GM19467 (cell line): ENCODE results near the gene LDLRAD4.
"Not testable (repeated sequence)": the region's sequence is repeated elsewhere in the genome, so short reads cannot be mapped to it uniquely, and the experiment has no call there.

Experiments
- ATAC-seq: cut with Tn5 transposase; IDR thresholded peaks from one replicate; pipeline ENCODE4 v1.9.1; 2021; ENCODE audit warnings: mild to moderate bottlenecking, moderate library complexity; ENCODE audit not compliant: unreplicated experiment

Gene LDLRAD4

DNA sequence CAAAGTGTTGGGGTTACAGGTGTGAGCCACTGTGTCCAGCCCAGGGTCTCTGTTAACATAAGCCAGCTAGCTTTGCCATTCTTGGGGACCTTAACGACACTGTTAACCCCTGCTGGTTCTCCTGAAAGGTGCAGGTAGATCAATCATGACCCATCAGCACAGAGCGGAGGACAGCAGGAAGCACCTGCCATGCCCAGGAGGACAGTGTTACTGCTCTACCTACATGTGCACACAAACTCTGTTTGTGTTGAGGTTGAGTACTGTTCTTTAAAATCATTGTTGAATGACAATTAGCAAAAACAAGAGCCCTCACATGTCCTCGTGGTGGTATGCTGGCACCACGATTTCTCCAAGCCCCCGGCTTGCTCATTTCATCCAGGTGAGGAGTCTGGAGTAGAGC, 386.9 kb downstream of the LDLRAD4 start:
- no peak for ATAC-seq

DNA sequence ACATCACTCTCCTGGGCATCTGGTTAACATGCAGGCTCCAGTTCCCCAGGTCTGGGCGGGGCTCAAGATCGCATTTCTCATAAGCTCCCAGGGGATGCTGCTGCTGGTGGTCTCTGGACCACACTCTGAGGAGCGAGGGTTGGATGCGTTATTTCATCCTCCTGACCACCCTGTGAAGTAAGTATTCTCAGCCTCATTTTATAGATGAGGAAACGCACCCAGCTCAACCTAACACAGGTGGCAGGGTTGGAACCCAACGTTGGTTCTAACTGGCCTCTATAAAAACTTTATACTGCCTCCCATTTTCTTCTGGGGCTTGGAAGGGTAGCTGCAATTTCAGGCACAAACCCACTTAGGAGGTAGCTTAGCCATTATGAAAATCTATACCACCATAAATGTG, 387.3 kb downstream of the LDLRAD4 start:
- no peak for ATAC-seq

DNA sequence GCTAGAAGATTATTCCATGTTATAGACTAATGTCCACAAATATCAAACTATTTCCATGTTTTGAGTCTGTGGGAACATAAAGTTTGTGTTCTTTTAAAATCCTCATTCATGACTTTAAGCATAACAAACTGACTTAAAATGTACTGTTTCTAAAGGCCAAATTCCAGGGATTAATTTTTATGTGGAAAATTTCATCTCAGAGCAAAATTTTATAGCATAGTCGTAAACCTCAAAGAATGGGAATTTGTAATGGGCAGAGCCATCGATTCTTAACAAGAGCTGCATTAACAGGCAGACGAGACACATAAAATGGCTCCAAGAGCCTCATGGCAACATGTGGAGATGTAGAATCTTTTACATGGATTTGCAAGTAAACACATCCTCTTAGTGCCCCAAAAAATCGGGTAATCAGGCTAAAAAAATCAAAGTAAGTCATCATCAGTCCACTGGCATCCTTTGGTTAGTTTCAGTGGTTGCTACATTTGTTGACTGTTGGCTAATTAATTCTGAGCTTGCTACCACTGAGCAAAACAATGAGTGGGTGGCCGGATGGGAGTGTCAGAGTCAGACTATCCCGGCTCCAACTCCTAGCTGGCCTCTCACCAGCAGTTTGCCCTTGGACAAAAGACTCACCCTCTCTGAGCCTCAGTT, 388.2 kb downstream of the LDLRAD4 start:
- ATAC-seq, result no peak

DNA sequence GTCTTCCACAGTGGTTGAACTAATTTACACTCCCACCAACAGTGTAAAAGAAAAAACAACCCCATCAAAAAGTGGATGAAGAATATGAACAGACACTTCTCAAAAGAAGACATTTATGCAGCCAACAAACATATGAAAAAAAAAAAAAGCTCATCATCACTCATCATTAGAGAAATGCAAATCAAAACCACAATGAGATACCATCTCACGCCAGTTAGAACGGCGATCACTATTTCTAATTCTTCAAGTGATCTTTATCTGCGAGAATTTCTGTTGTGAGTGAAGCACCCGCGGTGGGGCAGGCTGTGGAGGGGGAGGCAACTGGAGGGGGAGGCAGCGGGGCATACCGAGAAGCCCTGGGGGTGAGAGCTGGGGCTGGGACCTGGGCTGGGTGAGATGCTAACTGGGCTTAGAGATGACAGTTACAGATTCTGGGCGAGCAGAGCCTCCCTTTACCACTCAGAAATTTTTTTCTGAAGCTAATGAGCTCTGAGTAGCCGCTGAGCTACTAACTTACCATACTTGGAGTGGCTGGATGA, 389.5 kb downstream of the LDLRAD4 start:
- ATAC-seq, result not testable (repeated sequence)

DNA sequence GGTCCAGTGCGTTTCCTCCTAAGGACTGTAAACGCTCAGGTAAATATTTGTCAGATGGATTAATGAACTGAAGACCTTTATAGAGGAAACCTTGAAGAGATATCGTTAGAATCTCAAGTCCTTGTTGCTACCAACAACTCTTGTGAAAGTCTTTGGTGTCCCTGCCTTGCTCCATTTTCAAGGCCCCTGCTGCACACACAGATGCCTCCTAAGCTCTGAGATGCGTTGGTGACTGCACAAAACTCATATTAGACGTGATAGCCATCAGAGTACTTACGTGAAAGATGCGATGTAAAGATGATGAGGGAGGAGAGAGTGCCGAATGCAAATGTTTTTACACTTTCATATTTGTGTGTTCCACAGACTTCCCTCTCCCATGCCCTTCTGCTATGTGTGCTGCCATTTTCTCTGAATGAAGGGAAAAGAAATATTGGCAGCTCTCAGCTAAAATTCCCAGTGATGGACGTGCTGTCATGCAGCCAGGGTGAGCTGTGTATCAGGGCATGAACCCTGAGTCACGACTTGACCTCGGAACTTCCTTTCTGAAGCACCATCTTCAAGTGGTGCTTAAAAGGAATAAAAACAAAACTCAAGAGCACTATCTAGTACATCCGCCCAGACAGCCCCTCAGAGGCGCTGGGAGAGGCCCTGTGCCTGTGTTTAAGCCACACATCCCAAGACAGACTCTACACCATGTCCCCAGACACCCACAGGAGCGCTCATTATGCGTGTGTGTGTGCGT, 390.4 kb downstream of the LDLRAD4 start:
- ATAC-seq, result no peak

DNA sequence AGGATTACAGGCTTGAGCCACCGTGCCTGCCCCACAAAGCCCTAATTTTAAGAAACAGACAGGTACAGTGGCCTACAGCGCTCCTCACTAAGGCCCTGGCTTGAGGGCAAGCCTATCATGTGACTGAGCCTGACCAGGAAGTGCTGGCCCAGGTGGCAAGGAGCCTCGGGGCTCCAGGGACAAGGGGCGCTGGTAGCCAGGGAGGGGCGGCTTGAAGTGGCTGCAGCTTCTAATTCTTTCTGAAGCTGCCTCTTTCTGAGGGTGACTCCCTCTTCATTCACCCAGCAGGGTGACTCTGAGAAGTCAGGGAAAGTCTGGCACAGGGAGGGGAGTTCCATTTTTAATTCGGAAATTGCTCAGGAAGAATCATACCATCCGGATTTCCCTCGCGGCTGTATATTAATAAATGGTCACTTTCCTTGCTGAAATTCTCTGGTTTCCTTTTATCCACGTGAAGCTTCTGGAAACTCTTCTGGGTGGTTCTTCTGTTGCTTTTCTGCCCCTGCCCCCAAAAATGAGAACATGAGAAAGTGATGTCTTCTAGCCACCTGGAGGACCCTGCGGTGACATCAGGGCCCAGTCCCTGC, 392.1 kb downstream of the LDLRAD4 start:
- ATAC-seq, result no peak

DNA sequence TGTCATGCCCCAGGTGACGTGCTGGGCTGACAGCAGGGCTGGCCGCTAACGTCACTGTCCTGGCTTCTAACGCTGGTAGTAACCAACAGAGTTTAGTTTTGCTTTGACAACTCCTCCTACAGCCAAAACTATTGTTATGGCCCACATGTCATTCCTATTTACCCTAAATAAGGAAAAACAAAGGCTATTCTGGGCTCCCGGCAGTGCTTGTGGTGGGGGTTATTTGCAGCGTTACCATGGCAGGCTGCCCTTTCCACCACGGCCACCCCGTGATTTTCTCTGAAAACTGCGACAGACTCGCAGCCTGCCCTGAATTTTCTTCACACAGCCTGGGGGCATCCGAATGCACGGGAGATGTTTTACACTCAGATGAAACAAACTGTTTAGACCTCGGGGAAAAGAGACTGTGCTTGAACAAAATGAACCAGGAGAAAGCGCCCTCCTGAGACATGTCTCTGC, 392.6 kb downstream of the LDLRAD4 start:
- ATAC-seq, result no peak

DNA sequence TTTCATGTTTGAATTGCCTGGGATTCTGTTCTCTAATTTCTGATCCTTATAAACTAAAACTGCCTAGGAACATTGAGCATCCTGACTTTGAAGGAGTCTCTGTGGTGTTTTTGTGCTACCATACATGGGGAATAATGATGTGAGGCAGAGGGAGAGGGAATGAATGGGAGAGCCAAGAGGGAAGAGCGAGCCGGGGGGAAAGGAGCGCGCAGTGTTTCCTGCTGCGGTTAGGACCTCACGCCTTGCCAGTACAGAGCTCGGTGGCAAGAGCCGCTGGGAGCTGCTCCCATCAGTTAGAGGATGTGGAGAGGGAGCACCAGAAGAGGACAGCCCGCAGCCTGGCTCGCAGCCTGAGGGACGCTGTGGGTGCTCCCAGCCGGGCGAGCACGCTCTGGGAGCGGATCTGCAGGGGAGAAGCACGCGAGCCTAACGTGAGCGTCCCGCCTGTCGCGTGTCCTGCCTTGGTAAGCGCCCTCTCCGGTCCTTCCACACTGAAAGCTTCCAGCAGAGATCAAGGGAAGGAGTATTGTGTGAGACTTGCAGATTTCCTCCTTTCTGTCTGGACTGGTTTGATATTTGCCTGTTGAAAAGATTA, 393.1 kb downstream of the LDLRAD4 start:
- peak; percentile 0 for ATAC-seq

DNA sequence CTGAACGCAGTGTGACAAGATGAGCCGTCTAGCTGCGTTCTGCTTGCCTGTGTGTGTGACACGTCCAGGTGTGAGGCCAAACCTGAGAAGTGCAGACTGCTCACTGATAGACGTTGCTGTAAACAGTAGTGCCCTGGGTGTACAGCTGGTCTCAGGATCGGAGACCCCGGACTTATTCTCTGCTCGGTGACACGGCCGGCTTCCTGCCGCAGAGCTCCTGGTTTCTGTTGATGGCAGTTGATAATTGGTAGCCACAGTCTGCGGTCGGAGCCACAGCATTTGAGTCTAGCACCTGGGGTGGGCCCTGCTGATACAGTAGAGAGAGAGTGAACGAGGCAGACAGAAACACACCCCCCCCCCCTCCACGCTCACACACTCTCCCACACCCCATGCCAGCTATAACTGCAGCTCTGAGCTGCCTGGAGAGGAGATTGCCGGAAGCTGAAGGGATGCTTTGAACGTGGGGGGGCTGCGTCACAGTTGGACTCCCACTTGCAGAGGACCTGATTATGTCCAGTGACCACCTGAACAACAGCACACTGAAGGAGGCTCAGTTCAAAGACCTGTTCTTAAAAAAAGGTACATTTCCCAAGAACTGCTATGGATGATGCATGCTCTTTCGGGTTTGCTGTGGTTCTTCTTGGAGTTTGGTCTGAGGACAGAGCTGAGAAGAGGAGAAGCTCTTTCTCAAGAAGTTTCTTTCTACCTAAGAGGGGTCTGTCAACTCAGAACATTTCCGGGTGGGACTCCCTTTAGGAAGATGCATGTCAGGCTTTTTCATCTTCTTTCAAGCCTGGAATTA, 393.8 kb downstream of the LDLRAD4 start:
- ATAC-seq, result peak; percentile 54

DNA sequence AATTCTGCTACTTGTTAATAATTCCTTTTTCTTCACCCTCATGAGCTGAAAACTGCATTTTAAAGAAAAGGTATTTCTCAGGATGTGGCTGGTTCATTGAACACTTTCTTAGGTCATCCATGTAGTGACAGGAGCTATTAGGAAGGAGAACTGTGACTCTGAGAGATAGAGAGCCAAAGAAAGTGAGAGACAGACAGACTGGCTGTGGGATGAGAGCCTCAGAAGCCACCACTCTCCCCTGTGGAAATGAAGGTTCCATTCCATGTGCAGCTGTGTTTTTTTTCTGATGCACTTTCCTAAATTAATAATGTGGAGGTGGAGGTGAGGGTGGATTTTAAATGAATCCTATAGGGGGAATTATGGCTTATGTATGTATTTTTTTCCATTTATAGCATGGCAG, 394.5 kb downstream of the LDLRAD4 start:
- no peak for ATAC-seq

DNA sequence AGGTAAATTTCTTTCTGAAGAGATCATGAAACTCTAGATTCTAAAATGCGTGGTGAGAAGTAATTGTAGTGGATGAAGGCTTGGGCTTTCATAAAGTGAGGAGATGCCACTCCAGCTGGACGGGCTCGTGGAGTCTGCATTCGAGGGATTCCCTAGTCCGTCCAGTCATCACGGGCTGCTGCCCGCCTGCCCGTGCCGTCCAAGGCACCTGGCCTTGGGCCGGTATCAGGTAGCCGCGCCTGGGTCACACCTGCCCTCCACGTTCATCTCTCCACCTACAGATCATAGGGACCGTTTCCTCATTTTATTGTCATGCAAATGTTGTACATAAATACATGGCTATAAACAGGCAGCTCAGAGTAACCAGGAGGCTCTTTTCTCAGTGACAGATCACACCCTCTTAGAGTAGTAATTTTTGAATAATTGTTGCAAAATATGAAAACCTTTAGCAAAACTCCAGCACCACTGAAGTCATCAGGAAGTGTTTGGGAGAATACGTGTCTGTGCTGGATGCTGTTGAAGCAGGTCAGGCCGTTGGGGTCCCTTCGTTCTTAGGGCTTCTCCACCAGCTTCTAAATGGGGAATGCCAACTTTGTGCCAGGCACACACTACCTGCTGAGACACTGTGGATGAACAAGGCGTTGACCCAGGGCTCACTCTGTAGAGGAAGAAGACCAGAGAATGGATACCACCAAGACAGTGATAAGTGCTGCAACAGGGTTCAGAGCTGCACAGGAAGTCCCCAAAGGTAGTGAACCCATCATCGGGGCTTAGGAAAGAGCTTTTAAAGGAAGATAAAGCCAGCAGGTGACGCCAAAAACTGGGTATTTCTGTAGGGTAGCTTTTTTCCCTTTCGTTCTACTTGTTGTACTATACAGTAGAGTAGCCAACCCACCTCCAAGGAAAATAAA, 395.3 kb downstream of the LDLRAD4 start:
- no peak for ATAC-seq

DNA sequence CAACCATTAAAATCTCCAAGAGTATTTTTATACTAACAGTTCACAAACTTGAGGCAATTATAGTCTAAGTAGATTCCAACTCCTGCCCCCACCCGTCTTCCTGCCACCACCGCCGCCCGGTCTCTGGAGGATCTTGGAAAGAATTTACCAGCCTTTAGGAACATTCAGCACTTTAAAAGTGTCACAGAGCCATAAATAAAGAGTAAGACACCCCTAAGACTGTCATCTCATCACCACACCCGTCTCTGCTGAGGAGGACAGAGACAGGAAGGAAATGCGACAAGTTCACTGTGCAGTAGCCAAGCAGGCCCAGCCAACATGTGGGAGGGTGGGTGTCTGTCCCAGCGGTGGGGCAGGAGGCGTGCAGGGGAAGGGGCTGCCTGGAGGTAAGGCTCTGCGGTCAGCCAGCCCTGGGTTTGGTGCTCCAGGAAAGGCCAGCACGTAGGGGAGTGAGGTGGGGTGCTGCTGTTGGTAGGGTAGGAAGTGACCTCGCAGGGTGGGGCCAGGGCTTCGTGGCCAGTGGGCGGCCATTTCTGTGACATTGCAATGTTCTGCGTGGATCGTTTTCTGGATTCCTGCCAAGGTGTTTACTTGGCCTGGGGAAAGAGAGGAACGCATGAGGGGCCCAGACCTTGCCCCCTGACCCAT, 396.2 kb downstream of the LDLRAD4 start:
- ATAC-seq, result no peak

DNA sequence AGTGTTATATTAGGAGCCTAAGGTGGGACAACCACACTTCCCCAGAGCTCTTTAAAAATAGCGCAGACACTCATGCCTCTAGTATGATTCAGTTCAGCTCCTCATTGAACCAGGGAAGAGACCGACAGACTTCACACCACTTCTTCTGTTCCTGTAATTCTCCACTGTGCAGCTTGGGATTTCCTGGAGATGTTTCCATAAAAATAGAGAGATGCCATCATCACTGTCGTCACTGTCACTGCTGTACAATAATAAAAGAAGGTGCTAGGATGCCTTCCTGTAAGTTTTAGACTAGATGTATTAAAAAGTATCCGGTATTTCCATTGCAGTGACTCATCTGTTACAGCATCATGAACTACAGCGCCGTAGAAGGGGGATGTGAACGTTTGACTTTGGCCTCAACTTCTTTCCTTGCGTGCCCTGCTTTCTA, 396.9 kb downstream of the LDLRAD4 start:
- ATAC-seq, result no peak

DNA sequence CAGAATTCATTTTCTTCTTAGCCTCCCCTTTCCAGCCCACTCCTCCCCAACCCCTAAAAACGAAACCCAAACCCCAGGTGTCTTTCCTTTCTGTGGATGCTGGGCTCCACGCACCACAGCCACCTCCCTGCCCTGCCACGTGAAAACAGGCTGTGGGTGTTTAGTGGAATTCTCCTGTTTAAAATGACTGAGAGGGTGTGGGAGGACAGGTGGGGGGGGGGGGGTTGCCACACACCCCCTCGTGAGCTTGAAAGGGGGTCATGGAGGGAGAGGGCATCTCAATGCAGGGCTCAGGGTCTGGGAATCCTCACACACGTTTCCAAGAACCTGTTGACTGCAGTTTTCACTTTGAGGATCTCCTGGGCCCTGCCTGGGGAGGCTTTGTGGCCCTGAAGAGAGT, 397.5 kb downstream of the LDLRAD4 start:
- ATAC-seq, result no peak

DNA sequence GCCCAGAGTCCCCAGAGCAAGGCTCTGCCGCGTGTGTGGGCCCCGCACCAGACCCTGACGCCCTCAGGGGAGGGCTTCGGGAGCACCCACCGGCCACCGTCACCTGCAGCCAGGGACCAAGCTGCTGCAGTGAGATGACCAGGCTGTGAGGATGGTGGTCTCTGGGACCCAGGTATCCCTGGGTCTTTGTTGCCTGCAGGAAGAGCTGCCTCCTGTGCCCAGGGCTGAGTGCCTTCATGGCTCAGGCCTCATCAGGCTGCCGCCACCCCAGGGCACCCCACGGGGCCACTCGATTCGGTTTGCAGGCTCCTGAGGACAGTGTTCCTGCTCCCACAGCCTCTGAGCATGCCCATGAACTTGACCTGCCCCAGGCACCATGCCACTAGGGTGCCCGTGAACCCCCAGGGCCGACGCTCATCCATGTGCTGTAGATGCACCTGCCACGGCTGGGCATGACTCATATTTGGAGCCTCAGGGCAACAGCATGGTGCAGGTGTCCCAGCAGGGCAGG, 398.0 kb downstream of the LDLRAD4 start:
- ATAC-seq, result no peak

DNA sequence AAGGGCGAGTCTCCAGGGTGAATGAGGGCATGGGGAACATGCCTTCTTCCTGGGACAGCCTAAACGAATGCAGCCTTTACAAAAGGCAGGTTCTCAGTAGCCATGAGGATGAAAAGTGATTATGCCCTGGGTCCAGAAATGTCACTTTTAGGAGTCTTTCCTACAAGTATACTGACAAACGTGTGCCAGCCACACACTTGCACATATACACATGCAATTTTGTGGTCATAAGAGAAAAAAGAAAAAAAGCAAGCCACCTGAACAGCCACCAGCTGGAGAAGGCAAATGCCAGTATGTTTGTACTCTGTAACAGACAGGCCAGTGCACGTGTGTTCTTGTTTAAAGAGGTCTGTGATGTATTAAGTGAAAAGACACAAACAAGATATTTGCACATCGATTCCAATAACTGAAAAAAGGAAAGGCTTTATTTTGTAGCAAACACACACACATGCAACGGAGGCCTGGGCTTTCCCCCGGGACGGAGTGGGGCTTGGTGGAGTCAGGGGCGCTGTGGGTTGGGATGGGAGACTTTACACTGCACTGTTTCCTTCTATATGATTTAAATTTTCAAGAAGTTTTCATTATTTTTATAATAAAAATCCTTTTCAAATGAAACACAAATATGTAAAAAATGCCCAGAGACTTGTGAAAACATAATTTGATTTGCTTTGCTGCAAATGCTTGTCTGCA, 399.4 kb downstream of the LDLRAD4 start:
- no peak for ATAC-seq

DNA sequence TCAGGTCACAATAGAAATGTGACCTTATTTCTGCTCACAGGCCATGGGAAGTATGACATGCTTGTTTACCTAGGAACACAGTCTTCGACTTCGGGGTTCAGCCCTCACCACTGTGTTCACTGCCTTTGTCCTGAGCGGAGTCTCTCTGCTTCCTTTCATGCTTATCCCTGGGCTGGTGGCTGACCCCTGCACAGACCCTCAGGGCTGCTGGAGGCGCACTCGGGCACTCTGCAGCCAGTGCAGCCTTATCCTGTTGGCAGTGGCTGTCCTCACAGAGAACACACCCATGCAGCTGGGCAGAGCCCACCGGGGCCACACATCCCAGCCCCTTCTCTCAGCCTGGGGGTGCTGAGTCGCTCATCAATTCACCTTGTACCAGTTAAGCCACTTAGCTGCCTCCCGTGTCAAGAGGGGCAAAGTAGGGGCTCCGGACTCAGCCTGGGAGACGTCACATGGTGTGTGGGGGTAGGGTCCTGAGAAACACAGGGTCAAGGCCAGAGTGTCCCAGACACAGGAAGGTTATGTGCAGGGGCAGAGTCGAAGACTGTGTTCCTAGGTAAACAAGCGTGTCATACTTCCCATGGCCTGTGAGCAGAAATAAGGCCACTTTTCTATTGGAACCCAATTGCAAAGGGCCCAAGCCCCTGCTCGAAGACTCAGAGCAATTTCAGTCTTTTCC, 400.3 kb downstream of the LDLRAD4 start:
- no peak for ATAC-seq
